IMR-90 (cell line): ENCODE data around the gene SUV39H1.

Source experiments
- BHLHE40 ChIP-seq: fragments of 150-350 bp; IDR thresholded peaks from 2 replicates; pipeline ENCODE4 v1.6.1; 2016; ENCODE audit warnings: mild to moderate bottlenecking, low read depth, low read length
- CEBPB ChIP-seq: IDR thresholded peaks from 2 replicates; pipeline ENCODE4 v1.6.1; 2012; ENCODE audit warnings: low read depth, low read length, improper control_type of control experiment
- MAFK ChIP-seq: IDR thresholded peaks from 2 replicates; pipeline ENCODE4 v1.6.1; 2012; ENCODE audit warnings: low read depth, low read length, improper control_type of control experiment
- NFE2L2 ChIP-seq: fragments of 150-350 bp; IDR thresholded peaks from 2 replicates; pipeline ENCODE4 v1.6.1; 2016; ENCODE audit warnings: low read depth, mild to moderate bottlenecking, low read length
- POLR2A ChIP-seq: IDR thresholded peaks from 2 replicates; pipeline ENCODE4 v1.6.1; 2012; ENCODE audit warnings: mild to moderate bottlenecking, low read depth, low read length
- RAD21 ChIP-seq: IDR thresholded peaks from 2 replicates; pipeline ENCODE4 v1.6.1; 2012; ENCODE audit warnings: low read length, improper control_type of control experiment
- RCOR1 ChIP-seq: IDR thresholded peaks from 2 replicates; pipeline ENCODE4 v1.6.1; 2012; ENCODE audit warnings: mild to moderate bottlenecking, low read length, improper control_type of control experiment; ENCODE audit not compliant: insufficient replicate concordance
- RFX5 ChIP-seq: IDR thresholded peaks from 2 replicates; pipeline ENCODE4 v1.8.0; 2012; ENCODE audit warnings: low read depth, mild to moderate bottlenecking, low read length, moderate library complexity
- SMC3 ChIP-seq: fragments of 150-350 bp; IDR thresholded peaks from 2 replicates; pipeline ENCODE4 v1.6.1; 2016; ENCODE audit warnings: low read depth, mild to moderate bottlenecking, antibody characterized with exemption, low read length, moderate library complexity
- TF ChIP-seq, protein P1 (sequence below): conservative IDR thresholded peaks from 2 replicates; pipeline ENCODE4 v1.5.1; 2012; ENCODE audit warnings: mild to moderate bottlenecking, low read depth, low read length, improper control_type of control experiment
- TF ChIP-seq, protein P2 (sequence below): fragments of 150-350 bp; IDR thresholded peaks from 2 replicates; pipeline ENCODE4 v1.6.1; 2017; ENCODE audit warnings: mild to moderate bottlenecking, antibody characterized with exemption, low read length, low read depth
- TF ChIP-seq, protein P3 (sequence below): fragments of 150-350 bp; IDR thresholded peaks from 2 replicates; pipeline ENCODE4 v1.6.1; 2016; ENCODE audit warnings: low read depth, mild to moderate bottlenecking, low read length, moderate library complexity, borderline replicate concordance

DNA sequence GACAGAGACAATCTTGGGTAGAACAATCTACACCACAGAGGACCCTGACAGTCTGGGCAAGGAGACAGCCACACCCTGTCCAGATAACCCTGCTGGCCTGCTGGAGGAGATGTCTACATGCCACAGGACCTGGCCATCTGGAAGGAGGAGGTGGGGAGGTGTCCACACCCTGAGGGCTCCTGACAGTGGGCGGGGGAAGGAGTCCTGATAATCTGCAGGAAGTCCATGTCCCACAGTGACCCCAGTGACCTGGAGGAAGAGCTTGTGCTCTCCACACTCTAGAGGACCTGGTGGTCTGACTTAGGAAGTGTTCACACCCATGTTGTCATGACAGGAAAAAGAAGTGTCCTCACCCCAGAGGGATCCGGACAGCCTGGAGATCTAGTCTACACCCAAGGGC is 5.5 kb downstream of the SUV39H1 start:
- TF ChIP-seq BHLHE40 (no peak), RCOR1 (no peak), SMC3 (no peak), CEBPB (no peak), POLR2A (no peak), RAD21 (no peak), MAFK (no peak), RFX5 (no peak), NFE2L2 (no peak)
- TF ChIP-seq, protein P1, sequence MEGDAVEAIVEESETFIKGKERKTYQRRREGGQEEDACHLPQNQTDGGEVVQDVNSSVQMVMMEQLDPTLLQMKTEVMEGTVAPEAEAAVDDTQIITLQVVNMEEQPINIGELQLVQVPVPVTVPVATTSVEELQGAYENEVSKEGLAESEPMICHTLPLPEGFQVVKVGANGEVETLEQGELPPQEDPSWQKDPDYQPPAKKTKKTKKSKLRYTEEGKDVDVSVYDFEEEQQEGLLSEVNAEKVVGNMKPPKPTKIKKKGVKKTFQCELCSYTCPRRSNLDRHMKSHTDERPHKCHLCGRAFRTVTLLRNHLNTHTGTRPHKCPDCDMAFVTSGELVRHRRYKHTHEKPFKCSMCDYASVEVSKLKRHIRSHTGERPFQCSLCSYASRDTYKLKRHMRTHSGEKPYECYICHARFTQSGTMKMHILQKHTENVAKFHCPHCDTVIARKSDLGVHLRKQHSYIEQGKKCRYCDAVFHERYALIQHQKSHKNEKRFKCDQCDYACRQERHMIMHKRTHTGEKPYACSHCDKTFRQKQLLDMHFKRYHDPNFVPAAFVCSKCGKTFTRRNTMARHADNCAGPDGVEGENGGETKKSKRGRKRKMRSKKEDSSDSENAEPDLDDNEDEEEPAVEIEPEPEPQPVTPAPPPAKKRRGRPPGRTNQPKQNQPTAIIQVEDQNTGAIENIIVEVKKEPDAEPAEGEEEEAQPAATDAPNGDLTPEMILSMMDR = no peak
- TF ChIP-seq, protein P2, sequence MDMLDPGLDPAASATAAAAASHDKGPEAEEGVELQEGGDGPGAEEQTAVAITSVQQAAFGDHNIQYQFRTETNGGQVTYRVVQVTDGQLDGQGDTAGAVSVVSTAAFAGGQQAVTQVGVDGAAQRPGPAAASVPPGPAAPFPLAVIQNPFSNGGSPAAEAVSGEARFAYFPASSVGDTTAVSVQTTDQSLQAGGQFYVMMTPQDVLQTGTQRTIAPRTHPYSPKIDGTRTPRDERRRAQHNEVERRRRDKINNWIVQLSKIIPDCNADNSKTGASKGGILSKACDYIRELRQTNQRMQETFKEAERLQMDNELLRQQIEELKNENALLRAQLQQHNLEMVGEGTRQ = no peak
- TF ChIP-seq, protein P3, sequence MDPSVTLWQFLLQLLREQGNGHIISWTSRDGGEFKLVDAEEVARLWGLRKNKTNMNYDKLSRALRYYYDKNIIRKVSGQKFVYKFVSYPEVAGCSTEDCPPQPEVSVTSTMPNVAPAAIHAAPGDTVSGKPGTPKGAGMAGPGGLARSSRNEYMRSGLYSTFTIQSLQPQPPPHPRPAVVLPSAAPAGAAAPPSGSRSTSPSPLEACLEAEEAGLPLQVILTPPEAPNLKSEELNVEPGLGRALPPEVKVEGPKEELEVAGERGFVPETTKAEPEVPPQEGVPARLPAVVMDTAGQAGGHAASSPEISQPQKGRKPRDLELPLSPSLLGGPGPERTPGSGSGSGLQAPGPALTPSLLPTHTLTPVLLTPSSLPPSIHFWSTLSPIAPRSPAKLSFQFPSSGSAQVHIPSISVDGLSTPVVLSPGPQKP = no peak
